Activated CD4-positive, CD25-positive, alpha-beta regulatory T cell (primary cell): ENCODE data around the gene PARD3B.

Experiments used
- DNase-seq, 4 experiments: peaks; one replicate each; lab custom pipeline; 2025; lab: John Stamatoyannopoulos, UW

Gene PARD3B

DNA sequence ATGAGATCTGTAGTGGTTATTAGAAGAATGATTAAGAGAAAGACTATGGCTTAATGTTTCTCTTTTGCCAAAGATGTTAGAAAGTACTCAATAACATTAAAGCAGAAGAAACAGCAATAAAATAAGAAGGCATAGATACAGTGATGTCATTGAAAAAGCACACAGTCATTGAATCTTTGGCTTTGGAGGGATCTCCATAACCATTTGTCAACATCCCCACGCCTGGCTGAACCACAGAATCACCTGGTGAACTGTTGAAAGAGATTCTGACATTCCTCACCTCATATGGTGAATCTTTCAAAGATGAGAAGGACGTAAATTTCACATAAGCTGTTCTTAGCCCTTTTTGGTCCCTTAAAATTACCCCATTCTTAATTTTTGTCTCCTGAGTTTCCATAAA, 812.5 kb downstream of the PARD3B start:
- DNase-seq = no peak

DNA sequence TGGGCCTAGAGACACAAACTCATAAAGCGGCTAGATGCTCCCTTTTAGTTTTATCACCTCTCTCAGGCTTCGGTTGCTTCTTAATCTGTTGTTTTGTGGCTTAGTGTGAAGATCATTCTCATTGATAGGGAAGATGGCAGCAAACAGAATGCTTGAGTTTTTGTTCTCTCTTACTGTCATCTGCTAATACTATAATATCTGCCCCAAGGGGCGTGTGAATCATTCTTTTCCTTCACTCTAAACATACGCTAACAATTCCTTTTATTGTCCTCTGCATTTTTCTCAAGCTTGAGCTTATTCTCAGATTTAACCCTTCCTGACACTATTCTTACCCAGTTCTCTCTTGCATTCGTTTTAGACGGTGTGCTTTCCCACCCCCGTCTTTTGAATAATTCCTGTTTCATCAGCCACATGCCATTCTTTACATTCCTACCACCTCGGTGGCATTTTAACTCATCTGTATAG, 813.1 kb downstream of the PARD3B start:
- DNase-seq = no peak

DNA sequence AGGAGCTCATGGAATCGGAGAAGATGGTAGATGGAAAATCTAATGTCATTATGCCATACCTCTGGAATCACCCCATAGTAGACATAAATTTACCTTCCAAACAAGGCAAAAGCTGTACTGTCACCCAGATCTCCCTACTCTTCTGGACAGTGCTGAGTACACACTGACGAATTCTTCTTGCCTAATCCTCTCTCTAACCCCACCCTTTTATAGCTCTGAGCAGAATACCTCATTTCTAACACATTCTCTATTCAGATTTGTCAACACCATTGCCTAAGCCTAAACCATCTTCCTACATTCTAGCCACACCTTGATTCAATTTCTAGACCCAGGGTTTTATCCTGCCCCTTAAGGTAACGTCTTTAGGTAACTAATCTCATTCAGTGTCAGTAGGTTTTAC, 816.0 kb downstream of the PARD3B start:
- DNase-seq = no peak

DNA sequence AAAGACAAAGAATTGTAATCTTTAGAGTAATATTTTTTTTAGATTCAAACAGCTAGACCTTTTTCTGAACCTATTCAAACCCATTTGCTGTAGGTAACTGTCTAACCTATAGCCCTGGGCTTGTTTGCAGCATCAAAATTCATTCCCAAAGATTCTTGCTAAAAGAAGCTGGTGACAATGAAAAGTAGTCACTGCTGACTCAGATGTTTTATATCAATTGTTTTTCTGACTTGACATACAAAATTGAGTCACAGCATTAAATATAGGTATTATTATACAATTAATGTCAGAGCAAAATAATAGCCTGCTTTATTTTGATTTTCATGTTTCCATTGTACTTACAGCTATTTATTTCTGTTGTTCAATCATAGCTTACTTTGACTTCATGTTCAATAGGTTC, 816.7 kb downstream of the PARD3B start:
- no peak for DNase-seq

DNA sequence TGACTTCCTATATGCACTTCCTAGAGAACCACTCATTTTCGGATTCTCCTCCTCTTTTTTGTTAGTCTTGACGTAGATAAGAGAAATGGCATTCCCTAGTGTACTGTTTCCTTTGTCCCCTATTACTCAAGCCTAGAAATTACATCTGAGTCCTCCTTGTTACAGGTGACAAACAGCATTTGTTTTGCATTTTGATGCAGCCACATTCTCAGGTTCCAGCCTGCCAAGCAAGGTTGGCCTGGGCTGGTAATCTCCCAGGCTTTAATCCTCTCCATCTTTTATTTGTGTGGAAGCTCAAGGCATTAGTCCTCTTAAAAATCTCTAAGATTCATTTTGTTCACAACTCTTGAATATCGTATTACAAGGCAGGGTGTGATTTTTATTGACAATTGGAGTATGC, 819.0 kb downstream of the PARD3B start:
- DNase-seq = no peak

DNA sequence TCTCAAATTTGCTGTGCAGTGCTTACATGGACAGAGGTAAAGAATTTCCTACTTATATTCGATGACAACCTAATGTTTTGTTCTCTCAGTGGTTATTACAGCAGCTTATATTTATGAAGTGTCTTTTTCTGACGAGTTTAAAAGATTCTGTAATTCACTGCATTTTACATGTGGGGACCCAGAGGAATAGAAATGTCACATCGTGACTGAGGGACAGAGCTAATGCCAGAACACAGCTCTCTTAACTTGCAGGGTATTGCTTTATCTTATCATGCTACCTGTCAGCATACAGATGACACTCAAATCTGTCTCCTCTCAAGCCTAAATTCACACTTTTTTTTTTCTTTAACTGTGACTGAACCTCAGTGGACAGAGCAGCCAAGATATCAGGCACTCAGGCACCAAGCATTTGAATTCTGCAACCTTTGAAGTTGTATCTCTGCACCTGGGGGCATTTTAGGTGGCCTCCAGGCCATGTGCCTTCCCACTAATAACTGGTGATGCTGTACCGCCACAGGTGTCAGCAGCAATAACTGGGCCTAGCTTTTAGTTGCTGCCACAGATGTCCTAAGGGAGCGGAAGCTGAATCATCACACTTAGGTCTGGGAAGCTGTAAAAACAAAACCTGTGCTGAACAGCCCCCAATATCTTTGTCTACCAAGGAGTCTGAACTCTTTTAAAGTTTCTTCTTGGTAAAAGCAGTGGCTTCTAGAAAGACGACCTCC, 821.2 kb downstream of the PARD3B start:
- DNase-seq = no peak

DNA sequence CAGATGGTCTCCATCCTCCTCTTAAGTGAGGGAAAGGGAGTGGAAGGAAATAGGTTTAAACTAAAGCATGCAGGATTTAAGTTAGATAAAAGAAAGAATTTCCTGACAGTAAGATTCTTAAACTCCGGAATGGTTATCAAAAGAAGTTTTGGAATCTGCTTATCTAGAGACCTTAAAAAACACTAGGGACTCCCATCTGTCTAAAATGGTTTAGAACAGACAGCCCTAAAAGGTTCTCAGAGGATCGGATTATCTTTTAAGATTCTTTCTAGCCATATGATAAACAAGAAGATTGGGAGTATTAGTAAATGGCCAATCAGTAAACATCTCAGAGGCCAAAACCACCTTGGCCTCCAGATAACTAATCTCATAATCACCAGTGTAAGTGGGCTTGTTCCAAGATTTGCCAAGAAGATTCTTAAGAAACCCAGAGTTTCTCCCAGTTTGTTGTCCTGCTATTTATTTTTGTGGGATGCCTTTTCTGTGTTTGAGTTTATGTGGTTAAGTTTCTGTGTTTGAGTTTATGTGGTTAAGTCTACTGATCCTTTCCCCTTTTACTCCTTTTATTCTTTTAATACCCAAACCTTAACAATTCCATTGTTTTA, 822.2 kb downstream of the PARD3B start:
- no peak for DNase-seq

DNA sequence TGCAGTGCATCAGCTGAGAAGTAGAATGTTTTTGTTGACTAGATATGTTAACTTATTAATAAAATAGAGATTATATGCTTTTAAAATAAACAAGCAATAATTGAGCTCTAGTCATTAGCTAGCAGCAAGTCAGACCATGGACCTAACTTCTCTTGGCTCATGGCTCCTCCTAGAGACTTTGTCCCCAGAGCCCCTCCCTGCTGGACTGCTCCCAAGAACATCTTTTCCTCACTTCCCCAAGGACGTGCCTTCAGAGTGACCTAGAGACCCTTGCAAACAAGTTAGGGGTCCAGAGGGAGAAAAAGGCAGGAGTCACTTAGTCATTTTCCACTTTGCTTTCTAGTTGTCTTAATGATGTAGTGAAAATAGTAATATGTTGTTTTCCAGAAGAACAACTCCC, 824.5 kb downstream of the PARD3B start:
- DNase-seq = no peak

DNA sequence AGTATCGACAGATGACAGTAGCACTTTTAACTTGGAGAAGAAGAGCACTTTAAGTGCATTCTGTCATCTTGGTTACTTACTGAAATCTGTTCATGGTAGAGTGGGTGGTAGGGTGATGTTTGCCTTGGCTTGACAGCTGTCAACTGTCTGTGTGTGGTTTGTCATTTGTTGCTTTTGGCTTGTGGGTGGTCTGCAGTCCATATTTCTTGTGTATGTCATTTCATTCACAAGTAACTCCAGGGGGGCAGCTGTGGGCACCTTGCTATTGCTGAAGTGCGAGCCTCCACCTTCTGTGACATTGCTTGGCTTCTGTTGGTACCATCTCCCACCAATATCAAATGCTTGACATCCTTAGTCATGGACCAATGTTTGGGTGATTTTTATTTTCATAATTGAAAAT, 825.5 kb downstream of the PARD3B start:
- no peak for DNase-seq

DNA sequence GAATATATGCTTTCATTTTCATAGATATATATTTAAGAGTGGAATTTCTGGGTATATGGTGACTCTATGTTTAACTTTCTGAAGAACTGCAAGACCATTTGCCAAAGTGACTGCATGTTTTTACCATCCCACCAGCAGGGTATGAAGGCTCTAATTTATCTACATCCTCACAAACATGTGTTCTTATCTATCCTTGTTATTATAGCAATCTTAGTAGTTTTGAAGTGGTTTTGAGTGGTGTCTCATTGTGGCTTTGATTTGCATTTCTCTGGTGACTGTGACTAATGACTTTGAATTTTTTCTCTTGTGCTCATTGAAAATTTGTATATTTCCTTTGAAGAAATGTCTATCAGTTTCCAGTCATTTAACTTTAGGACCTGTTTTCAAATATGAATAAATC, 826.9 kb downstream of the PARD3B start:
- no peak for DNase-seq

DNA sequence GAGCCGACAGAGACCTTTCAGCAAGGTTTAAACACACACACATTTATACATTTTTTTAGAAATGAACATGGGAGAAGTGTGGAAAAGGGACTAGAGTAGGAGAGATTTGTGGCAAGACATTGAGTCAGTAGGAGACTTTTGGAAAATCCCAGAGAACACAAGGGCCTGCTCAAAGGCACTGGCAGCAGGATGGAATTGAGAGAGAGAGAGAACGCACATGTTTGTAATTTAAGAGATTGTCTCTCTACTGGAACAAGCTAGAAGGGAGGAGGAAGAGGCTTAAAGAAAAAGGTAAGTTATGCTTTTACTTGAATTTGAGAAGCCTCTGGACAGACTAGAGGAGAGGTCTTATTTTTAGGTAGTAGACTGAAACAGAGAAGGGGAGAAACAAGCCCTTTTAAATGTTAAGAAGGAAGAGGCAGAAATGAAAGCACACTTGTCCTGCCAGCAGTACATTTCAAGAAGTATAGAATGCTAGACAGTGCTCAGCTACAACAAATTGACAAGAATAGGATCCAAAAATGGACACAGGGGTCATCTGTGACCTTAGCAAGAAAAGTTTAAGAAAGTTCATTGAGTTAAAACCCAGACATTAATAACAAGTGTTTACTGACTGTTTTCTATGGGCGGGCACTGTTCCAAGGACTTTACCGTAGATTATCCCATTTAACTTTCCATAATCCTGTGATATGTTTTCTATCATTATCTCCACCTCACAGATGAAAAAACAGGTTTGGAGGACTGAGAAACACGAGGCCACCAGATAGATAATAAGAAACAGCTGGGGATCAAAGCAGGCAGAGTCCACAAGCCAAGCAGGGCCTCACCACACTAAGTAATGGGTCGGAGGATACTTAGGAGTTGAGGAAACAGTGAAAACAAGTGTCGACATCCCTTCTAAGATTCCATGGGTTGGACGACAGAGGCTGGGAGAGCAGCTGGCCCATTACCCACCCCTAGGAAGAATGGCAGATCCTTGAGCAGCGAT, 830.5 kb downstream of the PARD3B start:
- no peak for DNase-seq

DNA sequence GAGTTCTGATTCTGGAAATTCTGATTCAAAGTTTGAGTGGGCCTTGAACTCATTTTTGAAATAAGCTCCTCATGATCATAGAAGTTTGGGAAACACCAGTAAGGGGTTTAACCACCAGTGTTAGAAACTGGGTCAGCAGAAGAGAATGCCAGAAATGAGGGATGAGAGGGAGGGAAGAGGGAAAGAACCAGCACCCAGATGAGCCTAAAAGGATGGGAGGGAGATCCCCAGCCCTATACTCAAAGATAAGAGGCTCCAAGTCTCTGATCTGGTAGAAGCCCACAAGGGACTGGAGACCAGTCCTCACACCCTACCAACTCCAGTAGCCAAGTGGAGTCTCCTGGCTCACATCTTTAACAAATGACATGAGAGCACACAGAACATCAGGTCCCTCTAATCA, 832.0 kb downstream of the PARD3B start:
- no peak for DNase-seq

DNA sequence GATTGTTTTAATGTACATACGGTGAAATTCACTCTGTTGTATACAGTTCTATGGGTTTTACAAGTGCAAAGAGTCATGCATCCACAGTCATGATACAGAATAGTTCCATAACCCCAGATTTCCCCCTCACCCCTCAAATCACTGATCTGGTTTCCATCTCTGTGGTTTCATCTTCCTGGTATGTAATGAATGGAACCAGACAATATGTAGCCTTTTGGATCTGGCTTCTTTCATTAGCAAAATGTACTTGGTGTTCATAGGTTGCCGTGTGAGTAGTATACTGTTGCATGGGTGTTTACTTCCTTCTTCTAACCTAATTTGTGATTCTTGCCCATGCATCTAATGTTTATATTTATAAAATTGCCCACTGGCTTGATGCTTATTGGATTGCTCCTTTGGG, 838.3 kb downstream of the PARD3B start:
- no peak for DNase-seq

DNA sequence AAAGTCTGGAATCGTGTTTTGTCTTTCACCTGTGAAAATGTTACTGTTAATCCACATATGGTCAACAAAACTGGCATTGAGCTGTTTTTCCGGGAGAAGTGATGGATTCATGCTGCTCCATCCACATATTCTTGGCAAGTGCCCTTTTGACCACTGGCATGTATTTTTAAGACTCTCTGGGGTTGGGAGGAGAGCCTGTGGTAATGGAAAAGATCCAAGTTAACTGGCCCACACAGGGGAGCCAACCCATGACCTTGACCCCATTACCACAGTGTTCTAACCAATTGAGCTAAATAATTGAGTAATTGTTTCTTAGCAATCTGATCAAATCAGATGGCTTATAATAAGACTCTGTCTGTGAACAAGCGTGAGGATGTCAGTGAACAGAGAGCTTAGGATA, 840.8 kb downstream of the PARD3B start:
- DNase-seq = no peak

DNA sequence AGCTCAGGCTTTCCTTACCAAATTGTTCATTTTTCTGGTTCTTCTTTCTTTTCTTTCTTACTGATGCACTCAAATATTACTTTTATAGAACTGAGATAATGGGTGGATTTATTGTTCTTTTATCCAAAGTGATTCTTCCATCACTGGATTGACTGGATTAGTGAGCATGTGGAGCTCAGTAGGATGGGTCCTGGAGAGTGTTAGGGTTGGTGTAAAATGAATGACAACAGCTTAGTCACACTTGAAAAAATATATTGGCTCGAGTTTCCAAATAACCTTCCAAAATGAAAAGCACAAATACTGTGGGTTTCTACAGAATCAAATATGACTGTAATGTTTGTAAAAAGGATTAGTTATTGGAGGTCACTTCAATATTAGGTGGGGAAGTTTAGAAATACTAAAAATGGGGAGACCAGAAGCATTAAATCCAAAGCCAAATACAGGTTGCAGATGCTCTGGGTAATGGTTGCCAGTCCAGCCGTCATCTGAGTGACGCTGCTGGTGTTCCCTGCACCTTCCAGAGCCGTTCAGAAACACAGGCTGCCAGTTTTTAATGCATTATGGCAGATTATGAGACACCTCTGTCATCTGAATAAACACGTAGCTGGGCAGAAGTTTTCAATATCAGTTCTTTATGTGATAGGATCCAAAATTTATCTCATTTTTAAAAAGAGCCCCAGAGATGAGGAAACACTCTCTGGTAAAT, 842.2 kb downstream of the PARD3B start:
- no peak for DNase-seq

DNA sequence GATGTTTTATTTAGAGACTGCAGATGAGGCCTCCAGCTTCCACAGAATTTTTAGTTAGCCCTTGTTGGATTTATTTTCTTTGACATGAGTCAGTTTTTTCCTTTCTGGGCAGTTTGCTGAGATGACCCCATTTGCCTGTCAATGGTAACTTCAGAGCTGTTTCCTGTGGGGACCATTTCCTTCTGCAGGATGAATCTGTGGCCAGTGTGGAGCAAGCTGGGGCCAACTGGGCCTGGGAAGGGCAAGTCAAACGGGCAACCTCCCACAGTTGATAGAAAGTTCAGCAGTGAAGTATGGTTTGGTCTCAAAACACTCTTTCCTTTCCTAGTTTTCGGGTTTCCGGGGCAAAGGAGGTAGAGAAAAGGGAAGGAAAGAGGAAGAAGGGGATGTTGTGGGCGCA, 845.6 kb downstream of the PARD3B start:
- no peak for DNase-seq

DNA sequence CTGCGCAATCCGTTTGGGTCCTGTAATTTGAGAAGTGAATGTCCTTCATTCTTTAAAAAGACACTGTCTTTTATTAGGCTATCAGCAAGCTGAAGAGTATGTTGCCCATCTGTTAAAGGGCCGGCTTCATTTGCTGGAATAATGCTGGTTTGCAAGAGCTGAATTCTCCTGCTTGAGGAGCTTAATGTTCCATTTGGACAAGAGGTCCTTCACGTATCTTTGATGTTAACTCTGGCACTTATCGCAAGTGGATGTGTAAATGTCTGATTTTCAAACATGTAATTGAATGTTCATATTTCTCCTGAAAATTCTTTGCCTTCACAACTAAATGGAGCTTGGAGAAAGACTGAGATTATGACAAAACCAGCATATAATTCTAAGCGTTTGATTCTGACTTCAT, 856.2 kb downstream of the PARD3B start:
- no peak for DNase-seq

DNA sequence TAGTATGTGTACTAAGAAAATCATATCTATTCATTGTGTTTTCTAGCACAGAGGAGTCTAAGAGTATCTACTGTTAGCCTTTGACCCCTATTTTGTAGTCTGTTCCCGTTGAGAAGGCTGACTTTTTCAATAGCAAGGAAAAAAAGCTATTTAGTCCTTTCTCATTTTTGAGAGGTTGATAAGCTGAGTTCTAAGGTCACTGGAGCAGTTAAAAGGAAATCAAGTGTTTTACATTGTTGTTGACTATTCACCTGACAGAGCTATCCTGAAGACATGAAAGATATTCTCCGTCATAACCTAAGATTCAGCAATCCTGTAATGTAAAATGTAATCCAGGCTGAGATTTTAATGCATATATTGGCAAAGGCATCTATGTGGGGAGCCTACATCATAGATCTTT, 856.7 kb downstream of the PARD3B start:
- DNase-seq = no peak

DNA sequence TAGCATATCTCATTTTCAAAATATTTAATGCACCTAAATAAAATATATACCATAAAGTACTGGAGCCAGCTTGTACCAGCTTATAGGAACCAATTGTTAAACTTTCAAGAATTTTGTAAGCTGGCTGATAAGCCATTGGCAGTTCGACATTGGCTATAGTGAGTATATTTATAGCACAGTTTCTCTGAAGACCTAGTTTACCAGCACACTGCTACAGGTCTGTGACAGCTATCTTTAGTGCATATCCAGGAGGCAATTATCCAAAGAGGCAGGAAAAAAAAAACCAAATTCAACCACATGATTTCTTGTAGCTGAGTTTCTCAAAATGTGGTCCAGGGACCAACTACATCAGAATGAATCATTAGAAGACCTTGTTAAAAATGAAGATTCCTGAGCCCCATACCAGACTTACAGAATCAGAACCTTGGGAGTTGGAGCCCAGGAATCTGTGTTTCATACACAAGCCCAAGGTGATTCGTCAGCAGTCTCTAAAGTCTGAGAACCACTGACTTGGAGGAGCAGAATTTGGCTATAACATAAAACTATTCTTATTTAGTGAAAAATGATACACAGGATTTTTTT, 858.1 kb downstream of the PARD3B start:
- DNase-seq = no peak

DNA sequence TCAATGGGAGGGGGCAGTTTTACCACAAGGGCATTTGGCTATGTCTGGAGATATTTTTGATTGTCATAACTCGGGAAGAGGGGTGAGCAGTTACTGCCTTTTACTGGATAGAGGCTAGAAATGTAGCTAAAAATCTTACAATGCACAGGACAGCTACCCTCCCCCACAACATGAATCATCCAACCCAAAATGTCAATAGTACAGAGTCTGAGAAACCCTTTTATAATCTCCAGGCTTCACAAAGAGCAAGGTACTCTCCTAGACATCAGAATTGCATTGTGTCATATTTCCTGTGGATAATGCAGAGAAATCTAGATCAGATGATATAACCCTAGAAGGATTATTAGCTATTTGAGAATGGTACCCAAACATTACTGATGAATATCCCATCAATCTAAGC, 859.9 kb downstream of the PARD3B start:
- no peak for DNase-seq

DNA sequence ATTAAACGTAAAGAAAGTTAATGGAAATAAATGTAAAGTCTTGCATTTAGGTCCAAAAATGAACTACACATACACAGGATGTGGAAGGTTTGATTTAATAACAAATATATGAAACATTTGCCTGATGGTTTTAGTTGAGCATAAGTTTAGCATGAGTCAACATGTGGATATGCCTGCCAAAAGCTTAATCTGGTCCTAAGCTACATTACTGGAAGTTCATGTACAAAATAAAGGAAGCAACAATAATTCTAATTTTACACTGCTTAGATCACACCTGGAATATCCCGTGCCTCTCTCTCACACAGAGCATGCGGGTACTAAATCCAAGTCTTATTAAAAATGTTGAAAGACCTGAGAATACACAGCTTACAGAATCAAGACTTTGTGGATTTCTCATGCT, 860.5 kb downstream of the PARD3B start:
- no peak for DNase-seq

DNA sequence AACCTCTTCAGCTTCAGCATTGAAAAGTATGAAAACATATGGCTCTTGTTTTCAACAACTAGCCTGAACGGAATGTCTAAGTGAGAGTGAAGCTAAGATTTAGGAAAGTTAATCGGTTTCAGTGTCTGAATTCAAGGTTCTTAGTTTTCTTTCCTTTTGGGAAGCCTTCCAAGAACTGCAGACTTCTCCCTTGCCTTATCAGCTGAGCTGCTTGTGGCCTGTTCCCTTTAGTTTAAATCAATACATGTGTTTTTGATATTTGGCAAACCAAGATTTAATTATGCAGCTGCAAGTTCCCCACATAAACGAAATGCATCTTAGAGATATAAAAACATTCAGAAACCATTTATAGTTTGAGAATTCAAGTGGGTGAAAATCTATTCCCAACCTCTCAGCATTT, 862.7 kb downstream of the PARD3B start:
- no peak for DNase-seq
